ENCODE measurements around the gene ERVMER34-1. TPM values are rescaled to one million over a fixed set of nuclear protein-coding genes. Genes with fewer than 3 reads are reported as not detected.

The ERVMER34-1 gene, protein sequence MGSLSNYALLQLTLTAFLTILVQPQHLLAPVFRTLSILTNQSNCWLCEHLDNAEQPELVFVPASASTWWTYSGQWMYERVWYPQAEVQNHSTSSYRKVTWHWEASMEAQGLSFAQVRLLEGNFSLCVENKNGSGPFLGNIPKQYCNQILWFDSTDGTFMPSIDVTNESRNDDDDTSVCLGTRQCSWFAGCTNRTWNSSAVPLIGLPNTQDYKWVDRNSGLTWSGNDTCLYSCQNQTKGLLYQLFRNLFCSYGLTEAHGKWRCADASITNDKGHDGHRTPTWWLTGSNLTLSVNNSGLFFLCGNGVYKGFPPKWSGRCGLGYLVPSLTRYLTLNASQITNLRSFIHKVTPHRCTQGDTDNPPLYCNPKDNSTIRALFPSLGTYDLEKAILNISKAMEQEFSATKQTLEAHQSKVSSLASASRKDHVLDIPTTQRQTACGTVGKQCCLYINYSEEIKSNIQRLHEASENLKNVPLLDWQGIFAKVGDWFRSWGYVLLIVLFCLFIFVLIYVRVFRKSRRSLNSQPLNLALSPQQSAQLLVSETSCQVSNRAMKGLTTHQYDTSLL
- under 0.01 TPM in 1 of 2 replicates, not detected in the other for total RNA-seq

GRCh38 chr4:52750819-52751486 lies at the start of gene ERVMER34-1:
ERVMER34-1 (minus strand) TSS chr4:52751425; CDS start chr4:52745520, 5,905 bp downstream.

Other genes with a start within 250 kb of the ERVMER34-1 start
- 8.9 and 9.5 TPM in 2 replicates for gene USP46, start 92.1 kb downstream of the ERVMER34-1 start, total RNA-seq
- 4.8 and 13.5 TPM in 2 replicates for gene RASL11B, start 110.9 kb upstream of the ERVMER34-1 start, total RNA-seq